GM21367 (cell line): ENCODE results near the gene PRODH2.
"Not testable (repeated sequence)": the region's sequence is repeated elsewhere in the genome, so short reads cannot be mapped to it uniquely, and the experiment has no call there.

Experiments used
- ATAC-seq: cut with Tn5 transposase; IDR thresholded peaks from one replicate; pipeline ENCODE4 v1.9.1; 2021; ENCODE audit not compliant: unreplicated experiment

Gene PRODH2

GRCh38 chr19:35783469-35784434, 28.9 kb downstream of the PRODH2 start:
- ATAC-seq = no peak

GRCh38 chr19:35782589-35782988, 30.1 kb downstream of the PRODH2 start:
- no peak for ATAC-seq

- ATAC-seq = no peak
Observed at GRCh38 chr19:35781650-35782049, 31.0 kb downstream of the PRODH2 start.

- no peak for ATAC-seq
Observed at GRCh38 chr19:35780717-35781116, 31.9 kb downstream of the PRODH2 start.

- ATAC-seq = no peak
Observed at GRCh38 chr19:35780058-35780457, 32.6 kb downstream of the PRODH2 start.

GRCh38 chr19:35779033-35779432, 33.6 kb downstream of the PRODH2 start:
- no peak for ATAC-seq

DNA sequence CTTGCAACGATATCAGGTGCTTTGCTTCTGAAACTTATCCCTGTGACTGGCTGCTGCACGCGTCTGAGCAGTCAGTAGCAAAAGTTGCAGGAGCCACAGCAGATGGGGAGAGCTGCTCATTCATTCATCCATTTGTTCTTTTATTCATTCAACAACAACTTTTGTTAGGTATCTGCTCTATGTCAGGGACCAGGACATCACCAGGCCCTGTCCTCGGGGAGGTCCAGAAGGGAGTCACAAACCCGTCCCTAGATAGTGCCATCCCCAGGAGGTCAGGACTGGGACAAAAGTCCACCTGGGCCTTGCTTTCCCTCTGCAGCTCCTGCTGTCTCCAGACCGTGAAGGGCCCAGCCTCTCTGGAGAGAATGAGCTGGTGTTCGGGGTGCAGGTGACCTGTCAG, 34.7 kb downstream of the PRODH2 start:
- ATAC-seq = no peak

DNA sequence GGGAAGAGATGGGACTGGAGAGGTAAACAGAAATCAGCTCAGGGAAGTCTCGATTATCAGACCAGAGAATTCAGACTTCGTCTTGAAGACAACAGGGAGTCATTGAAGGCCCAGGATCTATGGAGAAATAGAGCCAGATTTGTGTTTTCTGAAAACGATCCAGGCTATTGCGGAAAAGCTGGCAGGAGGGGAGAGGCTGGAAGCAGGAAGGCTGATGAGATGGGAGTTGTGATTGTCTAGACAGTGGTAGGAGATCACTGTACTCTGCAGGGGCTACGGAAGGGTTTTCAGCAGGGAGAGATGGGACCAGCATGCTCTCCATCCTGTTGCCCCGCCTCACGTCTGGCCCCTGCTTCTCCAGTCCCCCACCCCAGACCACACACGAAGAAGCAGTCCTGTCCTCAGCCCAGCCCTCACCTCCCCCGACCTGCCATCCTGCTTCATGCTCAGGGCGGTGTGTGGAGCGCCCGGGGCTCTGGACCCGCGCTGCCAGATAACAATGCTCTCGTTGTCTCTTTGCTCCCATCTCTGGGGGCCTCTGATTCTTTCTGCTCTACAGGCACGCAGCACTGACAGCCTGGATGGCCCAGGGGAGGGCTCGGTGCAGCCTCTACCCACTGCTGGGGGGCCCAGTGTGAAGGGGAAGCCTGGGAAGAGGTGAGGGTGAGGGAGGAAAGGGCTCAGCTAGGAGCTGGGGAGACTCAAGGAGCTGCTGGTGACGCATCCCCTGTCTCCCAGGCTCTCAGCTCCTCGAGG, 35.4 kb downstream of the PRODH2 start:
- ATAC-seq = no peak

DNA sequence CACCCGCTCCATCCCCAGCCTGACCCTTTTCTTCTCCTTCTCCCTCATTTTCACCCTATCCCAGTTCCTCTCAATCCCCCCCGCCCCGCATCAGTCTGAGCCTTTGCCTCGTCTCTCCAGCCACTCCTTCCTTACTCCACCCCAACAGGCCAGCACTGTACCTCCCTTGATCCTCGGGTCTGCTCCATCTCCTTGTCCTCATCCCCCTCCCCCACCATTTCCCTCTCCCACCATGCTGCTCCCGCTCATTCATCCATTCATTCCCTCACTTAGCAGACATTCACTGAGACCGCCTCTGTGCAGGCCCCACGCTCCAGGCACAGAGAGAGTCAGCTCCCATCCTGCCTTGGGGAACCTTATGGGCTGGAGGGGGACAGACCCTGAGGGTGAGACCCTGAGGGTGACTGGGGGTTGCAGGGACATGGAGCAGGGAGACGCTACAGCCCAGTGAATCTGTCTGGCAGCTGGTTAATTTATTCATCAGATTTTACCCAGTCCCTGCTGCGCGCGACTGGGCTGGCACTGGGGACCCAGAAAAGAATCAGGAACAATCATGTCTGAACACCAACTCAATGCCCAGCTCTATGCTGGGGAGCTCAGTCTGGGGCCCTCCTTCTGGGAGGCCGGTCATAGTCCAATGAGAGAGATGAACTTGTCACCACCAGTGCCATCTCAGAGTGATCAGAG, 36.4 kb downstream of the PRODH2 start:
- ATAC-seq = no peak

DNA sequence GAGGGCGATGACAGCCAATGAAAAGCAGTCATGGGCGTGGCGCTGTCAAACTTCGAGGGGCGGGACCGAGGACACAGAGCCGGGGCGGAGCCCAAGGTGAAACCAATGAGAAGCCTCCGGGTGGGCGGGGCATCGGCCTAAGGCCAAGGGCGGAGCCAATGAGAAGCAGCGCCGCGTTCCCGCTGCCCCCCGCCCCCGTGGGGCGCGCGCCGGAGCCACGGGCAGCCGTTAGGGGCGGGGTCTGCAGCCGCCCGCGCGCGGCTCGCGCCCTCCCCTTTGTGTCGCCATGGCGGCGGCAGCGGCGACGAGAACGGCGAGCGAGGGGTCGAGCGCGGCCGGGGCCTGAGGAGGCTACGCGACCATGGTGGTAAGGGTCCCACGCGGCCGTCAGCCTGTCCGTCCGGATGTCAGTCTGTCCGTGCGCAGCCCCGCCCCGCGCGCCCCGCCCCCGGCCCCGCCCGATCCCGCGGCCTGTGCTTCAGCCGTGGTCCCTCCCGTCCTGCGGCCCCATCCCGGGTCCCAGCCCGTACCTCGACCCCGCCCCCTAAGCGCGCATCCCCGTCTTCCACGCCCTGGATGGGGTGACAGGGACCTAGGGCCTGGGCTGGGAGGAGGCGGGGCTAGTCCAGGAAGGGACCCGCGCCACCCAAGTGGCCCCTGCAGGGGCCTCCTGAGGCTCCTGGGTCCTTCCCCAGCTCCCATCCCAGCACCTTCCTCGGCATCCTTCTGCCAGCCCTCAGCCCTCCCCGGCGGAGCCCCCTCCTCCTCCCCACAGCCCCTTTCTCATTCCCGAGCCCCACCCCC, 37.1 kb downstream of the PRODH2 start, which contains the start of gene ARHGAP33:
Gene ARHGAP33 (plus strand): TSS at position 267 of the 804 bp plus-strand sequence. CDS start 95 bp downstream, at position 362.
- ATAC-seq = peak; percentile 75

GRCh38 chr19:35775046-35775297, 37.7 kb downstream of the PRODH2 start:
- ATAC-seq = no peak

DNA sequence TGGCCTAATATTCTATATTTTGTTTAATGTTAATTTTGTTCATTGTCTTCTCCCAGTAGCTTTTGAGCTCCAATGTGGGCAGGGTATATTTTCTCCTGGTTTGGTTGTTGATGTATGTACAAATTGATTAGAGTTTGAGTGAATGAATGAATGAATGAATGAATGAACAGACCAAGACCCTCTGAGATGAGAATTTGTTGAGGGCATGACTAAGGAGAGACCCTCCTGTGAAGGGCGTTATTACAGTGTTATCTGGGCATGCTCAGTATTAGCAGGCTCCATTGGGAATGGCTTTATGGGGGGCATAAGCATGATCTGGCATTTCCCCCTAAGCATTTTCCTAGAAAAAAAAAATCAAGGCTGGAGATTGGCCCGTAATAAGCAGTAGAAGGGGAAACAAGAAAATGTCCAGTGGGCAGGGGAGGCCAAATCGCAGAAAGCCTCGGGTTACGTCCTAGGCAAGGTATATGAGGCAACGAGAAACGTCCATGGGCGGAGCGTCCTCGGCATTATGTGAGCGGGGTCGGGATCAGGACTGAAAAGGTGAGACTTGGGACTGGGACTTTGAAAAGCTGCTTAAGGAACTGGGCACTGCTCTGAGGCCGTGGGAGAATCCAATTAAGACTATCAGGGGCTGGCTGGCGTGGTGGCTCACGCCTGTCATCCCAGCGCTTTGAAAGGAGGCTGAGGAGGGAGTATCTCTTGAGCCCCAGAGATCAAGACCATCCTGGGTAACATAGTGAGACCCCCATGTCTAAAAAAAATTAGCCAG, 38.2 kb downstream of the PRODH2 start:
- ATAC-seq = no peak

GRCh38 chr19:35773020-35773806, 39.4 kb downstream of the PRODH2 start:
- ATAC-seq = no peak

- ATAC-seq = not testable (repeated sequence)
Observed at GRCh38 chr19:35772362-35772761, 40.3 kb downstream of the PRODH2 start.

- ATAC-seq = no peak
Observed at GRCh38 chr19:35768082-35768421, 44.6 kb downstream of the PRODH2 start.

GRCh38 chr19:35767288-35768081, 45.2 kb downstream of the PRODH2 start:
- no peak for ATAC-seq

DNA sequence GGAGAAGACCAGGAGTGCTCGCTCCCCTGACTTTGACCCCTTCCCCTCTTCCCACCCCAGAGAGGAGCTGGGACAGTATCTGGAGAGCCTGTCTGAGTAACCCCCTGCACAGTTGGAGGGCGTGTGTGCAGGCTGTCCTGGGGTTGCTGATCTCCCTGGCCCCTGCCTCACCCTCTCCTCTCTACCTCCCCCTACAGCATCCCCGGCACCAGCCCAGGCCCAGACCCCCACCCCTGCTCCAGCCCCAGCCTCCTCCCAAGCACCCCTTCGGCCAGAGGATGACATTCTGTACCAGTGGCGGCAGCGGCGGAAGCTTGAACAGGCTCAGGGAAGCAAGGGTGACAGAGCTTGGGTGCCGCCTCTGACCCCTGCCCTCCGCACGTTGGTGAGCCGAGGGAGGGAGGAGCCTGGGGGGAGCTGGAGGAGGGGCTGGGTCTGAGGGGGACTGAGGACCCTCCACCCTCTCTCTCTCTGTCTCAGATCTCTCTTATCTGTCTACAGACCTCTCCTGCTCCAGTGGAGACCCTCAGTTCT, 46.0 kb downstream of the PRODH2 start:
- no peak for ATAC-seq
